Mesenchymal stem cell (in vitro differentiated cells and primary cell): ENCODE results near the gene BAIAP2. TPM values are rescaled to one million over a fixed set of nuclear protein-coding genes. Genes with fewer than 3 reads are reported as not detected.
A peak's percentile ranks its signal among the peaks of the same experiment; 100 is the strongest.

Experiments
- DNase-seq: peaks from one replicate; pipeline ENCODE4 v3.0.0-alpha.2; 2013
- H2AFZ ChIP-seq: one replicate; pipeline ENCODE4 v1.6.1; 2013; ENCODE audit warnings: low read depth, mild to moderate bottlenecking, control low read depth, inconsistent platforms, low read length, moderate library complexity
- H2AK5ac ChIP-seq: 2 replicates; pipeline ENCODE4 v1.6.1; 2013; ENCODE audit warnings: low read length, moderate library complexity, mild to moderate bottlenecking, inconsistent platforms; ENCODE audit not compliant: severe bottlenecking
- H2BK120ac ChIP-seq: one replicate; pipeline ENCODE4 v1.6.1; 2013; ENCODE audit warnings: low read depth, mild to moderate bottlenecking, inconsistent platforms, low read length, moderate library complexity
- H2BK12ac ChIP-seq, 2 experiments: one replicate each; pipeline ENCODE4 v1.6.1; 2013; ENCODE audit warnings: inconsistent platforms in 2 of 2, low read length in 2 of 2, mild to moderate bottlenecking in 2 of 2, moderate library complexity in 2 of 2, control low read depth in 1 of 2
- H2BK15ac ChIP-seq: one replicate; pipeline ENCODE4 v1.6.1; 2013; ENCODE audit warnings: mild to moderate bottlenecking, low read depth, inconsistent platforms; ENCODE audit not compliant: poor library complexity, severe bottlenecking
- H2BK5ac ChIP-seq: 2 replicates; pipeline ENCODE4 v1.6.1; 2013; ENCODE audit warnings: low read depth, mild to moderate bottlenecking, low read length, control low read depth, inconsistent platforms; ENCODE audit not compliant: poor library complexity, severe bottlenecking
- H3K14ac ChIP-seq, 2 experiments: one replicate each; pipeline ENCODE4 v1.6.1; 2013; ENCODE audit warnings: inconsistent platforms in 2 of 2, low read length in 2 of 2, control low read depth in 1 of 2, mild to moderate bottlenecking in 1 of 2, moderate library complexity in 1 of 2
- H3K18ac ChIP-seq, 2 experiments: one replicate each; pipeline ENCODE4 v1.6.1; 2013; ENCODE audit warnings: inconsistent platforms in 2 of 2, low read length in 2 of 2, control low read depth in 1 of 2, low read depth in 1 of 2, mild to moderate bottlenecking in 1 of 2
- H3K23ac ChIP-seq, 2 experiments: one replicate each; pipeline ENCODE4 v1.6.1; 2013; ENCODE audit warnings: inconsistent platforms in 2 of 2, low read length in 2 of 2, mild to moderate bottlenecking in 2 of 2, moderate library complexity in 2 of 2, control low read depth in 1 of 2
- H3K27ac ChIP-seq: 2 replicates; pipeline ENCODE4 v1.5.1; 2013; ENCODE audit warnings: mild to moderate bottlenecking, moderate library complexity, low read length, control low read depth, inconsistent platforms; ENCODE audit not compliant: poor library complexity, severe bottlenecking
- H3K27me3 ChIP-seq, 2 experiments: 2 replicates each; pipeline versions ENCODE4 v1.6.1 to v1.7.0; 2013; ENCODE audit warnings: low read length in 2 of 2, mild to moderate bottlenecking in 2 of 2, moderate library complexity in 2 of 2, control low read depth in 1 of 2, inconsistent platforms in 1 of 2; ENCODE audit not compliant: control insufficient read depth in 1 of 2, insufficient read depth in 1 of 2
- H3K36me3 ChIP-seq, 2 experiments: 2 replicates each; pipeline versions ENCODE4 v1.6.1 to v1.7.0; 2013; ENCODE audit warnings: low read length in 2 of 2, control low read depth in 1 of 2, inconsistent platforms in 1 of 2, low read depth in 1 of 2, mild to moderate bottlenecking in 1 of 2; ENCODE audit not compliant: insufficient read depth in 2 of 2, control insufficient read depth in 1 of 2
- H3K4ac ChIP-seq, 2 experiments: one replicate each; pipeline ENCODE4 v1.6.1; 2013; ENCODE audit warnings: inconsistent platforms in 2 of 2, low read length in 2 of 2, mild to moderate bottlenecking in 2 of 2, moderate library complexity in 2 of 2, control low read depth in 1 of 2, low read depth in 1 of 2
- H3K4me1 ChIP-seq: 2 replicates; pipeline ENCODE4 v1.6.1; 2013; ENCODE audit warnings: low read depth, low read length, control low read depth; ENCODE audit not compliant: control insufficient read depth, insufficient read depth
- H3K4me2 ChIP-seq: 2 replicates; pipeline ENCODE4 v1.6.1; 2013; ENCODE audit warnings: low read length, mild to moderate bottlenecking, inconsistent platforms; ENCODE audit not compliant: poor library complexity, severe bottlenecking
- H3K4me3 ChIP-seq, 2 experiments: 2 replicates each; pipeline versions ENCODE4 v1.5.1 to v1.7.0; 2013; ENCODE audit warnings: low read length in 2 of 2, mild to moderate bottlenecking in 2 of 2, control low read depth in 1 of 2, low read depth in 1 of 2; ENCODE audit not compliant: insufficient read depth in 1 of 2
- H3K79me1 ChIP-seq: replicated peaks from 2 replicates; pipeline ENCODE4 v1.6.1; 2013; ENCODE audit warnings: mild to moderate bottlenecking, control low read depth, low read length, inconsistent platforms; ENCODE audit not compliant: poor library complexity, severe bottlenecking
- H3K9ac ChIP-seq: 2 replicates; pipeline ENCODE4 v1.7.0; 2013; ENCODE audit warnings: mild to moderate bottlenecking, low read length, moderate library complexity
- H3K9me3 ChIP-seq: 2 replicates; pipeline ENCODE4 v1.7.0; 2013; ENCODE audit warnings: mild to moderate bottlenecking, low read length; ENCODE audit not compliant: control insufficient read depth
- H4K8ac ChIP-seq: one replicate; pipeline ENCODE4 v1.6.1; 2013; ENCODE audit warnings: inconsistent platforms, mild to moderate bottlenecking, low read length, moderate library complexity
- H4K91ac ChIP-seq: one replicate; pipeline ENCODE4 v1.6.1; 2013; ENCODE audit warnings: mild to moderate bottlenecking, low read length, inconsistent platforms
- WGBS: methylation state at CpG from one replicate; pipeline ENCODE4 v1.1.7; 2013; ENCODE audit warnings: mixed read lengths; 5-methylcytosine and 5-hydroxymethylcytosine counted together
- small RNA-seq: library from polyadenylated mRNA; stranded (forward); fragments of <200 nt; extraction: miRNeasy Mini kit (QIAGEN cat#:217004); gene quantifications from one replicate; pipeline ENCODE3, GENCODE V24; 2013; ENCODE audit warnings: low read depth

BAIAP2 gene

DNA sequence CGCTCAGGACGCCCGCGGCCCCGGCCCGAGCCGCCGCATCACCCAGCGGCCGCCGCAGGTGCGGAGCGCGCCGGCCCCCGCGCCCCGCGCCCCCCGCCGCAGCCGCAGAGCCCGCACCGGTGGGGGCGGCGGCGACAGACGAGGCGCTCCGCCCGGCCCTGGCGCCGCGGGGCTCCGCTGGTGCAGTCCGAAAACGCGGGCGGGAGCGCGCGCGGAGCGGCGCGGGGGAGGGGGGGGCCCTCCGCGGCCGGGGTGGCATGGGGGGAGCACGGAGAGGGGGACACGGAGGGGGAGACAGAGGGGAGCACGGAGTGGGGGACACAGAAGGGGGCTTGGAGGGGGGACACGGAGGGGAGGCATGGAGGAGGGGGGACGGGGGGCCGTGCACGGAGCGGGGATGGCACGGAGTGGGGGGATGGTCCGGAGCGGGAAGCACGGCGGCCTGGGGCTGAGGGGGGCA lies 131.1 kb downstream of the BAIAP2 start, which contains the start of gene AATK:
TSS of gene AATK (minus strand) at position 189 of the 460 bp plus-strand sequence. CDS start 229 bp downstream, outside the sequence.
- Histone ChIP-seq H3K14ac (no peak within 1 kb of the TSS), H3K4me2 (peak within 1 kb of the TSS; percentile 67), H2BK120ac (no peak within 1 kb of the TSS), H3K4me3 (peak within 1 kb of the TSS; percentile 24 to 33), H4K8ac (peak within 1 kb of the TSS; percentile 33), H3K18ac (no peak within 1 kb of the TSS), H3K36me3 (no peaks in the 10 kb centered on the region), H4K91ac (no peak within 1 kb of the TSS), H2BK5ac (no peak within 1 kb of the TSS), H3K27ac (no peak within 1 kb of the TSS), H2BK12ac (no peak within 1 kb of the TSS), H3K79me1 (no peaks in the 10 kb centered on the region), H3K23ac (no peak within 1 kb of the TSS), H3K4ac (no peak within 1 kb of the TSS), H3K4me1 (peaks cover 8% of the 10 kb centered on the region), H2AFZ (no peak within 1 kb of the TSS), H3K9ac (no peak within 1 kb of the TSS), H3K9me3 (no peaks in the 10 kb centered on the region), H2BK15ac (peak within 1 kb of the TSS; percentile 36), H2AK5ac (no peak within 1 kb of the TSS), H3K27me3 (peaks cover 55 to 77% of the 10 kb centered on the region in 2 experiments)
- DNase-seq, result no peak
- WGBS, result 4% methylated on average over 19 of the region's 62 CpGs

Small RNA genes lying within 50 kb of the gene (small RNA-seq; reads per million reads assigned to genes)
- gene MIR1250 (not detected), gene MIR3065 (8.9 reads per million, percentile 76 among the genes with 10 or more reads in this experiment), gene MIR657 (not detected)
